Measurements from ENCODE around the gene EMD.

The EMD gene

DNA sequence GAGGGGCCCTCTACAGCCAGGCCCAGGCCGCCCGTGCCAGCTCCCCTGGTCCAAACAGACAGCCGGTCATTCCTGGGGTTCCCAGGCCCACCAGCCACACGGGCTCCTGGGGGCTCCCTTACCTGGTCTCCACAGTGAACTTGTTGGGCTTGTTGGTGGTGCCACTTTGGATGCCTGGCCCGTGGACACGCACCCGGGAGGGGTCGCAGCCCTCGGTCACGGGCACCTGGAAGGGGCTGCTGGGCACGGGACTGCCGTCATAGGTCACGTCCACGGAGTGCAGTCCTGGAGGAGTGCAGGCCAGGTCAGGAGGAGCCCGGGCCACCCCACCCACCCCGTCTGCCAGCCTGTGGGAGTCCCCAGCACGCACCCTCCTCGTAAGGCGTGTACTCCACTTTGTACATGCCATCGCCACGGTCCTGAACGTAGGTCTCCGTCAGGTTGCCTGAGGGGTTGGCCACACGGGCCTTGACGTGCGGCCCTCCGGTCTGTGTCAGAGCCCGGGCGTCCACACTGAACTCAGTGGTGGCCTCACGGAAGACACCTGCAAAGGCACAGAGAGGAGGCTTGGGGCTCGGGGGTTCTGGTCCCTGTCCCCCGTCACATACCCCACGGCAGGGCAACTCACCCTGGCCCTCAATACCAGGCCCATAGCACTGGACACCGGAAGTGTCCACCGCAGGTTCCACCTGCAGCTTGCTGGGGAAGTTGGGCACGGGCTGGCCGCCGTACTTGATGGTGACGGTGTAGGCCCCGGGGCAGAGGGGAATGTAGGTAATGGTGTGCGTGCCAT lies 19.5 kb upstream of the EMD start:
- Histone ChIP-seq H3K27me3 (ENCODE audit: control insufficient read depth, low read length) (no peaks in the 10 kb centered on the region), H3K27ac (ENCODE audit: low read depth, low read length) (no peak overlapping the region), H3K79me2 (ENCODE audit: control insufficient read depth, low read length) (no peaks in the 10 kb centered on the region), H3K36me3 (ENCODE audit: control insufficient read depth, low read length) (peaks cover 16% of the 10 kb centered on the region), H3K9me2 (replicated peaks; ENCODE audit: control insufficient read depth, low read length) (no peaks in the 10 kb centered on the region), H3K9me3 (ENCODE audit: control insufficient read depth, insufficient read depth, low read length) (no peaks in the 10 kb centered on the region), H3F3A (ENCODE audit: control insufficient read depth, insufficient read depth) (no peaks in the 10 kb centered on the region), H3K4me3 (ENCODE audit: low read length) (no peak overlapping the region), H3K4me2 (ENCODE audit: low read length) (no peak overlapping the region), H3K4me1 (ENCODE audit: control insufficient read depth, low read length) (no peaks in the 10 kb centered on the region), H4K20me1 (ENCODE audit: control insufficient read depth, insufficient read depth, low read depth, low read length) (no peaks in the 10 kb centered on the region)
- TF ChIP-seq, protein P1, sequence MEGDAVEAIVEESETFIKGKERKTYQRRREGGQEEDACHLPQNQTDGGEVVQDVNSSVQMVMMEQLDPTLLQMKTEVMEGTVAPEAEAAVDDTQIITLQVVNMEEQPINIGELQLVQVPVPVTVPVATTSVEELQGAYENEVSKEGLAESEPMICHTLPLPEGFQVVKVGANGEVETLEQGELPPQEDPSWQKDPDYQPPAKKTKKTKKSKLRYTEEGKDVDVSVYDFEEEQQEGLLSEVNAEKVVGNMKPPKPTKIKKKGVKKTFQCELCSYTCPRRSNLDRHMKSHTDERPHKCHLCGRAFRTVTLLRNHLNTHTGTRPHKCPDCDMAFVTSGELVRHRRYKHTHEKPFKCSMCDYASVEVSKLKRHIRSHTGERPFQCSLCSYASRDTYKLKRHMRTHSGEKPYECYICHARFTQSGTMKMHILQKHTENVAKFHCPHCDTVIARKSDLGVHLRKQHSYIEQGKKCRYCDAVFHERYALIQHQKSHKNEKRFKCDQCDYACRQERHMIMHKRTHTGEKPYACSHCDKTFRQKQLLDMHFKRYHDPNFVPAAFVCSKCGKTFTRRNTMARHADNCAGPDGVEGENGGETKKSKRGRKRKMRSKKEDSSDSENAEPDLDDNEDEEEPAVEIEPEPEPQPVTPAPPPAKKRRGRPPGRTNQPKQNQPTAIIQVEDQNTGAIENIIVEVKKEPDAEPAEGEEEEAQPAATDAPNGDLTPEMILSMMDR (IDR thresholded peaks at IDR 0.05; ENCODE audit: low read depth, low read length, poor library complexity, severe bottlenecking), result no peak

DNA sequence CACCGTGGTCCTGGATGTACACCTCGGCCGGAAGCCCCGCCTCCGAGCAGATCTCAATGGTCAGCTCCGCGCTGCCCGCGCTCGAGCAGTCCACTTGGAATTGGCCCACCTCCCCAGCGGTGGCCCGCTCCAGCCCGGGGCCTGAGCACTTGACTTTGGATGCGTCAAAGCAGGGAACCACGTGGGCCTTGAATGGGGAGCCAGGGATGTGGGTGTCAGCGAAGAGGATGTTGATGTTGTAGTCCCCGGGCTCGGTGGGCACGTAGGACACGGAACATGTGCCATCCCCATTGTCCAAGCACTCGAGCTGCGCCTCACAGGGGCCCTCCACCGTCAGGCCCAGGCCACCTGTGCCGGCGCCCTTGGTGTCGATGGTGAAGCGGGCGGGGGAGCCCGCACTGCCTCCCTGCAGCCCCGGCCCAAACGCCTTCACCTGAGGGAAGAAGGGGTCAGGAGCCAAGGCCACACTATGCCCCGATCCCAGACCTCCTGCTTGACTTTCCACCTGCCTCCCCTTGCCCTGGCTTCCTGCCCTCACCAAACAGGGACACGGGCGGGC lies 18.9 kb upstream of the EMD start:
- Histone ChIP-seq H3K4me1 (ENCODE audit: control insufficient read depth, low read length) (no peaks in the 10 kb centered on the region), H3F3A (ENCODE audit: control insufficient read depth, insufficient read depth) (no peaks in the 10 kb centered on the region), H3K36me3 (ENCODE audit: control insufficient read depth, low read length) (peaks cover 16% of the 10 kb centered on the region), H3K9me2 (replicated peaks; ENCODE audit: control insufficient read depth, low read length) (no peaks in the 10 kb centered on the region), H3K79me2 (ENCODE audit: control insufficient read depth, low read length) (no peaks in the 10 kb centered on the region), H3K27me3 (ENCODE audit: control insufficient read depth, low read length) (no peaks in the 10 kb centered on the region), H3K27ac (ENCODE audit: low read depth, low read length) (no peak overlapping the region), H3K9me3 (ENCODE audit: control insufficient read depth, insufficient read depth, low read length) (no peaks in the 10 kb centered on the region), H3K4me2 (ENCODE audit: low read length) (no peak overlapping the region), H3K4me3 (ENCODE audit: low read length) (no peak overlapping the region), H4K20me1 (ENCODE audit: control insufficient read depth, insufficient read depth, low read depth, low read length) (no peaks in the 10 kb centered on the region)
- TF ChIP-seq, protein P1 (IDR thresholded peaks at IDR 0.05; ENCODE audit: low read depth, low read length, poor library complexity, severe bottlenecking), result no peak
- no peak for TF ChIP-seq EZH2phosphoT487 (IDR thresholded peaks at IDR 0.05; ENCODE audit: borderline replicate concordance, low read length)

DNA sequence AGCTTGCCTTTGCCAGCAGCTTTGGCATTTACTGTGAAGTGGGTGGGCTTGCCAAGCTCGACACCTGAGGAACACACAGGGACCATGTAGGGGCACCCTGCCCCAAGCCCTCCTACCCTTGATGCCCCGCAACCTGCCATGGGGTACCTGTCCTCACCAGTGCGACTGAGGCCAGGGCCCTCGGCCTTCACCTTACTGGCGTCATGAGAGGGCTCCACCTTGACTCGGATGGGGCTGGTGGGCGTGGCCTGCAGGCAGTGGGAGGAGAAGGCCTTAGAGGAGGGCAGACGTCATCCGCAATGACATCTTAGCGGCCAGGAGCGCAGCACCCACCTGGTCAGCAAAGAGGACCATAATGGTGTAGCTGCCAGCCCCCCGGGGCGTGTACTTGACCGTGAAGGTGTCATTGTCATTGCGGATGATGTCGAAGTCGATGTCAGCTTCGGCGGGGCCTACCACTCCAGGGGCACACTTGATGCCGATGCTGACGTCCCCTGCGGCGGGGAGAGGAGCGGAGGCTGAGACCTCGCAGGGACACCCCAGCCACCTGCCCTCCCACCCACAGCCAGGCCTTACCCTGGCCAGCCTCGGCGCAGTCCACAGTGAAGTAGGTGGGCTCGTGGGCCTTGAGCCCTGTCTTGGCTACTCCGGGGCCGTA lies 16.9 kb upstream of the EMD start:
- Histone ChIP-seq H4K20me1 (ENCODE audit: control insufficient read depth, insufficient read depth, low read depth, low read length) (no peaks in the 10 kb centered on the region), H3K4me2 (ENCODE audit: low read length) (no peak overlapping the region), H3K27ac (ENCODE audit: low read depth, low read length) (no peak overlapping the region), H3F3A (ENCODE audit: control insufficient read depth, insufficient read depth) (no peaks in the 10 kb centered on the region), H3K9me2 (replicated peaks; ENCODE audit: control insufficient read depth, low read length) (no peaks in the 10 kb centered on the region), H3K4me3 (ENCODE audit: low read length) (no peak overlapping the region), H3K4me1 (ENCODE audit: control insufficient read depth, low read length) (no peaks in the 10 kb centered on the region), H3K27me3 (ENCODE audit: control insufficient read depth, low read length) (no peaks in the 10 kb centered on the region), H3K79me2 (ENCODE audit: control insufficient read depth, low read length) (no peaks in the 10 kb centered on the region), H3K9me3 (ENCODE audit: control insufficient read depth, insufficient read depth, low read length) (no peaks in the 10 kb centered on the region), H3K36me3 (ENCODE audit: control insufficient read depth, low read length) (peaks cover 21% of the 10 kb centered on the region)
- TF ChIP-seq EZH2phosphoT487 (IDR thresholded peaks at IDR 0.05; ENCODE audit: borderline replicate concordance, low read length), result no peak
- TF ChIP-seq, protein P1 (IDR thresholded peaks at IDR 0.05; ENCODE audit: low read depth, low read length, poor library complexity, severe bottlenecking), result no peak
